D341Med (cell line): Measurements from ENCODE around the gene GUCD1.

Experiments
- DNase-seq: peaks from one replicate; pipeline ENCODE4 v3.0.0; 2012; ENCODE audit warnings: low spot score

Gene GUCD1

DNA sequence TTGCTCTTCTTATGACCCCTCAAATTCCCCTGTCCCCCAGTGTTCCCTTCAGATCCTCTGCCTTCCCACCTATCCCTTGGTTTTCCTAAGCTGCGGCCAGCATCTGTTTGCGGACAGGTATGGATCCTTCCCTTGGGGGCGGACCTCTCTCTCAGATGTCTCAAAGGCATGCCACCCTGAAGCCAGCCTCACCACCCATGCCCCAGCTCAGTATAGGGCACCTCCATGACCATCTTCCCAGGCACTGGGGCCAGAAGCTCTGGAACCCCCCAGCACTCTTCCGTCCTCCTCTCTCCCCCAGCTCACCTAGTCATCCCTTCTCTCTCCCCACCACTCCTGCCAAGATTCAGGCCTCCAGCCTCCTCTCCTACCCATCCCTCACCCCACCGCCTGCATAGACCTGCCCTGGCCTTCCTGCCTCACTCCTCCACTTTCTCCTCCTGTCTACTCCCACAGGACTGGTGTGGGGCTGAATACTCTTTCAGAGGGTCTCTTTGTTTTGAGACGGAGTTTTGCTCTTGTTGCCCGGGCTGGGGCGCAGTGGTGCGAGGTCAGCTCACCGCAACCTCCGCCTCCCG lies 35.7 kb upstream of the GUCD1 start:
- DNase-seq = no peak

DNA sequence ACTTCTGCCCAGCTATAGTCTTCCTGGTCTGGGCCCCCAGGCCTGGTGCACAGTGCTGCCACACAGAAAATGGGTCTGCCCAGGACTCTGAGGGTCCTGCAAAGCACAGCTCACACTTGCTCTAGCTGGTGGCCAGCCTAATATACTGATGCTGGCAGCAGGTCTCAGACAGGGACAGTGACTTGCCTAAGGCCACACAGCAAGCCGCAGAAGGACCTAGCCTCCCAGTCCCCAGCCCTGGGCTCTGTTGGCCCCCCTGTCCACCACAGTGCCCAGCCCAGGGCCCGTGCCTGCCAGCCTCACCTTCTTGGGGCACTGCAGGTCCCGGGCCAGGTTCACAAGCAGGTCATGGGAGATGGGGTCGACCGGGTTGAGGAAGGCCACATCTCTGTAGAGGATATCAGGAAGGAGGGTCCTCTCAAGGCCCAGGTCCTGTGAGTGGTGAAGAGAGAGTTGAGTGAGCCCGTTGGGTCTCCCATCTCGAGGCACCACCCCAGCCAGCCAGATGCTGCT lies 34.6 kb upstream of the GUCD1 start:
- no peak for DNase-seq

DNA sequence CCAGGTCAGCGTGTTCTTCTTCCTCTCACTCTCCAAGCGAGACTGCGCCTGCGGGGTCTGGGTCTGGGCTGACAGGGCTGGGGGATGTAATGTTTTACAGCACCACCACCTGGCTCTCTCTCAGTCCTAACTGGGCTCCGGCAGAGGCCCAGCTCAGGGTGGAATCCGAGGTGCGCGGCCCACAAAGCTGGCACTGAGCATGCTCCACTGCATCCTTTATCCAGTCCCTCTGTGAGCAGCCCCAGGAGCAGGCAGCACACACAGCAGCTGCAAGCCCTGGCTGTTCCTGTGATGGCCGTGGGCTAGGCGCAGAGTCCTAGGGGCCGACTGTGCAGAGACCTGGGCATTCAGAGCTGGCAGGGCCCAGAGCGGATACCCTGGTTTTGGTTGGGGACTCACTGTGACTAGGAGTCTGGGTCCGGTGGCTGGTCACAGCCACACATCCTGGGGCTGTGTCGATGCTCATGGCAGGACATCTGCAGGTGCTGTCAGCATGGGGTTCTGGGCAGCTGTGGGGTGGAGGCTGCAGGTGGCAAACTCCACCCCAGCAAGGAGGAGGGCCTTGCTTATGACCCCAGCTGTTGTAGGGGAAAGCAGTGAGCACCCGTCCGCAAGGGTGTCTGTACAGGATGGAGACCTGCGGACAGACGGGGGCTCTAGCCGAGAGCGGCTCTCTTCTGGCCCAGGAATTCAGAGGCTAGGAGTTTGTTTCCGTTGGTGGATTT lies 34.0 kb upstream of the GUCD1 start:
- DNase-seq = no peak

DNA sequence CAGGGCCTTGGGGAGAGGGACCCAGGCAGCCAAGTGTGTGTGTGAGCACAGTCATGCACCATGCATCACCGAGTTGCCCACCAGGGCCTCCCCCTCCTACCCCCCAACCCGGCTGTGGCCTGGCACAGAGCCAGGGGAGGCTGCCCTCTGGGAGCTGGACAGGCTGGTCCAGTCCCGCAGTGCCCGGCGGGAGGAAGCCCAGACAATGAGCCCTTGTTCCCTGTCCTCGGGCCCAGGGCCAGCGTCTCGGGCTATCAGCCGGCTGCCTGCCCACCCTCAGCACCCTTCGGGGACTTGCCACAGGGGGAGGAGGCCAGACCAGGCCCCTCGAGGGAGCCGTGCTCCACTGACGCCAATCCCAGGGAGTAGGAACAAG lies 33.4 kb upstream of the GUCD1 start:
- no peak for DNase-seq

DNA sequence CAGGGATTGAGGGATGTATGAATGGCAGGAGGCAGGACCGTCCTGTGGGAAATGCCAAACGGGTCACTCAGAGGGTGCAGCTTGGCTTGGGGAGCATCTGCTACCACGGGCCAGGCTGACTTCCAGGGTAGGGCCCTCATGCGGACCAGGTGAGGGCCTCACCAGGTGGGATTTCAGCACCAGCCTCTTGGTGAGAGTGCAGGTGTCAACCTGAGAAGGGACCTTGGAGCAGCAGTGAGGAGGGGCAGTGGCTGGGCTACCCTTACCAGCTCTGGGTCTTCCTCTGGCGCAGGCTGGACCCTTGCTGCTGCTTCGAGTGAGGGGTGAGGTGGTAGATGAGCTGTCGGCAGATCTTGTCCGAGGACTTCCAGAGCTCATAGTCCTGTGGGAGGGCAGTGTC lies 33.0 kb upstream of the GUCD1 start:
- no peak for DNase-seq

DNA sequence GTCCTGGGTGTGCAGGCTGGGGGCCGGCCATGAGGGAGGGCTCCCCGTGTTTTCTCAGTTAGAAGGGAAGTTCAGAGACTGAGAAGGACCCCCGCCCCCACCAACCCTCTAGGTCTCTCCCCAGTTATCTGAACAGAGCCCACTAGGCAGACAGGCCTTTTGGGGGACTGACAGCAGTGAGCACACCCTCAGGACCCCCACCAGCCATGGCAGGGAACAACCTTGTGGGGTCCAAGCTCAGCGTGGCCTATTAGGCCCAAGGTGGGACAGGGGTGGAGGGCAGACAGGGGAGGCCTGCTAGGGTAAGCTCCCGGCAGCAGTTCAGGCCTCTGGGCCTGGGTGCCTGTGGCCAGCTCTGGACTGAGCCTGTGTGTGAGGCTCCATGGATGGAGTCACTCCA lies 32.3 kb upstream of the GUCD1 start:
- DNase-seq = no peak

DNA sequence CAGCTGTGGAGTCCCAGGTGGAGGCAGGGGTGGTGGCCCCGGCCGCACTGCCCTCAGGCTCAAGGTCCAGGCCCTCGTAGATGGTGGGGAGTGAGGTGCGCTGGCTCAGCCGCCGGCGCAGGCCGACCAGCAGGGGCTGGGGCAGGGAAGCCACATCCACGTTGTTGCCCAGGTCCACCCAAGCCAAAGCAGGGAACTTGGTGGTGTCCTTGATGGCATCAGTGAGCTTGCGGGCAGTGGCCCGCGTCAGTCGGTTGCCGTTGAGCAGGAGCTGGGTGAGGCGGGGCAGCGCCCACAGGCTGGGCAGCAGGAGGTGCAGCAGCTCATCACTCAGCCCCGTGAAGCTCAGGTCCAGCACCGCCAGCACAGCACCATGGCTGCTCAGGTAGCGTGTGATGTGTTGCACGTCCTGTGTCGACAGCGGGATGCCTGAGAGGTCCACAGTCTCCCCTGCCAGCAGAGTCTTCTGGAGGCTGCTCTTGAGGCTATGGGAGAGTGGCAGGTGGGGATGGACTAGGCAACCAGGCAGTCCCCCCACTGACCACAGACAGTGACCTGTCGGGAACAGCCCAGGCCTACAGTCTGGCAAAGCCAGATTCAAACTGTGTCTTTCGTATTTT lies 31.1 kb upstream of the GUCD1 start:
- no peak for DNase-seq

DNA sequence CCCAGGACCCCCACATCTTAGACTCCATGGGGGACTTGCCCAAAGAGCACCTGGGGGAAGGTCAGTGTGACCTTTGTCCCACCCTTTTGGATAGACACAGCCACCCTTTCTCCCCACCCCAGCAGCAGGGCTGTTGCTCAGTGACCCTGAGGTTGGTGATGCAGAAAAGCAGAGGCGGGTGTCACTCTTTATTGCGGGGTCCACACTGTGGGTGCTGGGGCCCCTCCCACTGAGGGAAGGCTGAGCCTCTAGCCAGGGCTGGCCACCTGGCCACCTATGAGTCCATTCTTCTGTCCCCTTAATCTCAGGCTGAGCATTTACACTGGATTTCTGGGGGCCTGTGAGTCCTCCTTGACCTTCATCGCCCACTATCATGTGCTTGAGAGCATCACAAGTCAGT lies 30.5 kb upstream of the GUCD1 start:
- no peak for DNase-seq

DNA sequence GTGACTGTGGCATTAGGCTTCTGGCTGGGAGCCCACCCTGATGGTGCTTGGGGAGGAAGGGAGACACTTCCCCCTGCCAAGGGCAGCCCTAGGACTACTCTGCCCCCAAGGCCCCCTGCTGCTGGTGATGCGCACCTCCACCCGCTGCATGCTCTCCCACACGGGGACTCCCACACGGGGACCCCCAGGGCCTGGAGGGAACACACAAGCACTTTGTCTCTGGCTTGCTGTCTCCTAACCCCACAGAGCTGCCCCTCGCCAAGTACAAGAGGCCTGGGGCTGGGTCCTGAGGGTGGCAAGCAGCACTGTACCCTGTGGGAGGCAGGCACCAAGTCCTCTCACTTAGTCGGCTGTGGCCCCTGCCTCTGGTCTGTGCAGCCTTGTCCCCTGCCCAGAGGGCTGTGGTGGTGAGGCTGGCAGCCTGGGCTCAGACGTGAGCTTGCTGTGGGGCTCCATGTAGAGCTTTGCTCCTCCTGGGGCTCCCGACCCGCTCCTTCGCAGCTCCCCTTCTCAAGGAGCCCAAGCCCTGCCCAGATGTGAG lies 30.0 kb upstream of the GUCD1 start:
- DNase-seq = no peak

DNA sequence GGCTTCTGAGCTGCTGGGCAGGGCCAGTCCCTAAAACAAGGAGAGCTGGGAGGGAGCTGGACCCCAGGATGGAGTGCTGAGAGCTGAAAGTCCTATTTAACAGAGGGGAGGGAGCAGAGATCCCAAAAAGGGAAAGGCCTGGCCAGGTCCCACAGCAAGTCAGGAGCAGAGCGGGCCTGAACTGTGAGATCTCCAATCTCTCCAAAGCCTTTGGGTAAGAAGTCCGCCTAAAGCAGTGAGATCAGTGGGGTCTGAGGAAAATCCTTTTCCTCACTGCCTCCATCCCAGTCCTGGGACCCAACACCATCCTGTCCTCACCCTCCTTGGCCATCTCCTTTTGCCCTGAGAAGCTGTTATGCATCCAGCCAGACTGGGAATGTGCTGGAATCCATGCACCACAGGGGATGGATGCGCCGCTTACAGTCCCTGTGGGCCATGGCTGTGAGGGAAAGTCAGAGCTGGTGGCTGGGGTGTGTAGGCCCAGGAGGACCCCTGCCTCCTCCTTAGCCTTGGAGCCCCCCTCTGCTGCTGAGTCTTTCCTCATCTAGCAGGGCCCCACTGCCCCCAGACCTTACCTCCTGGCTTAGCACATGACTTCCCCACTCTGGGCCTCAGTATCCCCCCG lies 29.3 kb upstream of the GUCD1 start:
- DNase-seq = no peak

DNA sequence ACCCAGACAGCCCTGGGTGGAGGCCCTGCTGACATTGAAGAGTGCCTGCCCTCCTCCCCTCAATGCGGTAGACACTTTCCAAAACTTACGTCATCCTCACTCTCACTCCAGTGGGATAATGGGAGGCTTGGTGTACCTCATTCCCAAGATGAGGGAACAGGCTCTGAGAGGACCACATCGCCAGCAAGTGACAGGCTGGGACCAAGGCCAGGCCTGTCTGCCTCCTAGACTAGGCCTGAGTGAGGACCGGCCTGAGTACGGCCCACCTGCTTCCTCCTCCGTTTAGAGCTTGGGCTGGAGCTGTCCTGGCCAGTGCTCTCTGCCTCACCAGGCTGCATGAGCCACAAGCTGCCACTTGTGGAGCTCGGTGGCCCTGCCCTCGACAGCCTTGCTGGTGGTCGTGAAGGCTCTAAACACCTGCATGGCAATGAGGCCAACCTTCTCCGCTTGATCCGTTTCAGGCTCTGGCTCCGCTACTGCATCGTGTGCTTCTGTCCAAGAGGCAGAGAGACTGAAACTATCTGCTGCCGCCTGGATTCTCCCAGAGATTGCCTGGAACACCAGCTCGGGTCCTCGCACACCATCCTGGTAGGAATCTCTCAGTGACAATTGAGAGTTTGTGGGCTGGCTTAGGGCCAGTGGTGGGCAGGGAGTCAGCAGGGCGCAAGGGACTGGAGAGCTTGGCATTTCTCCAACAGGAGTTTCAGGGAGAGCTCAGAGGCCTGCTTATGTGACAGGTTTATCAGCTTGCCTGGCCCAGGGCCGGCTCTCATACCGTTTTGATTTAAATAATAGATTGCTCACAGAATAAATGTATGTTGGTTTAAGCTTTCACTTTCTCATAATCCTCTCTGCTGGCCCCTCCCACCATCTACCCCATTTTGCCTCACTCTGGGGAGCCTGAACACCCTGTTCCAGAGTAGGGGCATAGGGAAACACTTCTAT lies 28.6 kb upstream of the GUCD1 start:
- DNase-seq = no peak

DNA sequence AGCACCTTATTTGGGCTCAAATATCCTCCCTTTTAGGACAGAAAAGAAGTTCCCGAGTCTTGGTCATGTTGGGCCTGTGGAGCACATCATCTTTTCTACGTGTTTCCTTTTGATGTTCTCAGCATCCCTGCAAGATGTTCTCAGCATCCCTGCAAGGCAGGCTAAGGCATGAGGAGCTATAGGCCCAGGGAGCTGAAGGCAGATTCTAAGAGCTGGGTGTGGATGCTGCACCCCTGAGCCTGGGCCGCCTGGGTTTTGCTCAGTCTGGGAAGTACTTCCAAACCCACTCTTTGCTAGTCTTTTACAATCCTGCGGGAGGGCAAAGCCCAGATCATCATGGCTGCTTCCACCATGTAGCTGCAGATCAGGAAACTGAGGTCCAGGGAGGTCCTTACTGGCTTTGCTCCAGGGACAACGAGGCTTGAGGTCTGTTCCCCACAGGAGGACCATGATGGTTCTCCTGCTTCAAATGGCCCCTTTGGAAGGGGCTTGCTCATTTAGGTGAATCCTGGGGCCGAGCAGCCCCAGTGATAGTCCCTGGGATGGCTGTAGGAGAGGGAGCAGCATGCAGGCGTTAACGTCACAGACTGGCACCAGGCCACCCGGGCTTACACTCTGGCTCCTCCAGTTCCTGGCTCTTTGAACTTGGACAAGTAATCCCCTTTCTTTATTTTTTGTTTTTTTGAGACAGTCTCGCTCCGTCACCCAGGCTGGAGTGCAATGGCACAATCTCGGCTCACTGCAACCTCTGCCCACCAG lies 27.3 kb upstream of the GUCD1 start:
- no peak for DNase-seq

DNA sequence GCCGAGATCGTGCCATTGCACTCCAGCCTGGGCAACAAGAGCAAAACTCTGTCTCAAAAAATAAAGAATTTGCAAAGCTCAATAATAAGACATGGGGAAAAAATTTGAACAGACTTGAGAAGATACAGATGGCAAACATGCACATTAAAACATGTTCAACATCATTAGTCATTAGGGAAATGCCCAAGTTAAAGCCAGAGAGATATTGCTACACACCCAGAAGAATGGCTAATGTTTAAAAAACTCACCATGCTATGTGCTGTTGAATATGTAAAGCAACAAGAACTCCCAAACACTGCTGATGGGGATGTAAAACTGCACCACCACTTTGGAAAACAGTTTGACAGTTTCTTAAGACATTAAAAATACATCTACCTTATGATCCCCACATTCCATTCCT lies 25.3 kb upstream of the GUCD1 start:
- DNase-seq = no peak

DNA sequence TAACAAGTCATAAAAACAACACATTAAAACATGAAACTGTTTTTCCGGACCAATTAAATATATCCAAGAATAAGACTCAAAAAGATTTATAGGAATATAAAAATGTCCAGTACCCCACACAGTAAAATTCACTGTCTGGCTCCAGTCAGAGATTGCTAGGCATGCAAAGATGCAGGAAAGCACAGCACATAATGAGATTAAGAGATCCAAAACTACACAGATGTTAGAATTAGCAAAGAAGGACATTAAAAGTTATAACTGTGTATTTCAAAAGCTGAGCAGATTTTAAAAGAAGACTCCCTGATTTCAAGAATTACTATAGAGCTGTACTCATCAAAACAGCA lies 24.3 kb upstream of the GUCD1 start:
- DNase-seq = no peak

DNA sequence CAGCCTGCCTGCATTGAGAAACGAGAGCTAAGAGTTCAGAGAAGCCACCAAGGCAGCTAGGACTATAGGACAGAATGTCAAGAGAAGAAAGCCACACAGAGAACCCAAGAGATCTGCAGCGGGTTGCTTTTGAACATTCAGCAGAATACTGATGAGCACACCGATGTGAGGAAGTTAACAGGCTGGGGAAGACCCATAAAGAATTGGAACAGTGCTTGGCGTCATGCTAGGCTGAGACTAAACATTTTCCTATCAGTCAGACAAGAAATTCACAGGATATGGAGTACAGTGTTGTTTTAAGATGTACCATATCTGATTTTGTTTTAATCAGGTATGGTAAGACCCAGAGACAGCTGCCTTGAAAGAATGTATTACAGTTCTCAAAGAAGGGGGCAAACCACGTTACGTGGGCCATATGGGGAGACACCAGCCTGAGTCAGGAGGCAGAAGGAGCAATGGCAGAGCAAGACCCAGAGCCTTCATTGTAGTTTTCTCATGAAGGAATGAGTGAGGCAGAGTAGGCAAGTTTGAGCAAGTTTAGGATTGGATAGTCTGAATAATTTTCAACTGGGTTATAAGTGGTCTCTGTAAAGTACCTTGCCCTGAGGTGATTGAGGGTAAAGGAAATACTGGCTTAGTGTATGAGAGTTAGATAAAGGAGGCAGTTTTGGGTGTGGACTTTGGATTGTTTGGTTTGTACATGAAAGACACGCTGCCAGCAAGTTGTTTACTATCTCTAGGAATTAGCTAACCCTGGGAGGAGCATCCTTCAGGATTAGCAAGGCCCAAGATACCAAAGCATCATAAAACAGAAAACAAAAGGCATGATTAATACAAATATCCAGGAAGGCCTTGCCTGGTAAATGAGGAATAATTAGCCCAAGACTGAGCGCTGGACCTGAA lies 23.7 kb upstream of the GUCD1 start:
- DNase-seq = no peak

DNA sequence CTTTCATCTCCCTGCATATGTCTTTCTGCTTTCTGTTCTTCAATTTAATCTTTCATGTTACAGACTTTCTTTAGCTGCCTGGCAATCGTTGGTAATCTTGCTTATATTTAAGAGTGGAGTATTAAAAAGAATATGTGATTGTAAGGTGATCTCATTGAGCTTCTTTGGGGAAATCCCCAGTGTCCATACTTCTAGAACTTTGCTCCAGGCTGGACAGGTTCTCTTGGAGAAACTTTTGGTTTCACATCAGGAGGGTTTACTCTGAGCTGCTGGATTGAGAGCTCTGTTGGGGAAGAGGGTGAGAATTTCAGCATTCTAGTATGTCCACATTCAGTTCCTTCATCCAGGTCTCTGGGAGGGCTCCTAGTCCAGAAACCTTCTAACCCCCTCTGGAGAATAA lies 21.8 kb upstream of the GUCD1 start:
- no peak for DNase-seq

DNA sequence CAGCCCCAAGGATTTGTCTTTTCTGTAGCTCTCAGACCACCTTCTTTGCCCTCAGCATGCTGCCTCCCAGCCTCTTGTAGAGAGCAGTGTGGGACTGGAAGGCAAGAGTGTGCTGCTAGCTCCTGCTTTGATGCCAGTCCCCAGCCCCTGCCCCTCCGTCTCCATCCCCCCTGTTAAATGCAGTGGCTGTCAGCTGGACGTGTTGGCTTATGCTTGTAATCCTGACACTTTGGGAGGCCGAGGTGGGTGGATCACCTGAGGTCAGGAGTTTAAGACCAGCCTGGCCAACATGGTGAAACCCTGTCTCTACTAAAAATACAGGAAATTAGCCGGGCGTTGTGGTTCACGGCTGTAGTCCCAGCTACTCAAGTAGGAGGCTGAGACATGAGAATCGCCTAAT lies 16.3 kb upstream of the GUCD1 start:
- DNase-seq = no peak

DNA sequence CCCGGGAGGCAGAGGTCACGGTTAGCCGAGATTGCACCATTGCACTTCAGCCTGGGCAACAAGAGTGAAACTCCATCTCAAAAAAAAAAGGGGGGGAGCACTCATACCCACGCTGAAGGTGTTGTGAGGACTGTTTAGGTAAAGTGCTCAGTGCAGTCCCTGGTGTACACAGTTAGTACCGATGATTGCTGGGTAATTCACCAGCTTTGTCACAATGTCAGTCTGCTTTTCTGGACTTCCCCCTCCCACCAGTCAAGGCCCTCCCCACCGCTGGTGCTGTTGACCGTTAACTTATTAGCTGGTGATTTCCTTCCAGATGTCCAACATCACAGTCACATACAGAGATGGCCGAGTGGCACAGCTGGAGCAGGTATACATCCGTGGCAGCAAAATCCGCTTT lies 12.7 kb upstream of the GUCD1 start:
- DNase-seq = no peak

DNA sequence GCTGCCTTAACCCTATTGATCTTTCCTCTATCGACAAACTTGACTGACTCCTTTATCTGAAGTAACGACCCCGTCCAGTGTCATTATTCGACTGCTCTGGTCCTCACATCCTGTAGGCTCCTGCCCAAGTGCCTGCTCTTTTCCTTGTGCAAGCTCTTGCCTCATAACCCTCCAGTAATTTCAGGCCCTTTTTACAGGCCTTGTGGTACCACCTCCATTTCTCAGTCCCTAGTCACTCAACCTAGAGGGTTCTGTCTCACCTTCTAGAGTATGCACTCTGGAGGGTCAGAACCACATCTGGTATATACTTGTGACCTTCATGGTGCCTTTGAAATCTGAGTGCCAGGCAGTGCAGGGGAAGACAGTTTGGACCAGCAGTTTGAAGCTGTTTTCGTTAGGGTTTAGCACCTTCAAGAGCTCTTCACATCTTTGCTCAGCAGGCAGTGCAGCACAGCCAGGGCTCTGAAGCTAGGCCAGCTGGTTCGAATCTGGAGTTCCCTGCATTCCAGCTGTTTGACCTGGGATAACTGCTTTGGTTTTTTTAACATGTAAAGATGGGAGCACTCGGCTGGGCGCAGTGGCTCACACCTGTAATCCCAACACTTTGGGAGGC lies 12.1 kb upstream of the GUCD1 start:
- DNase-seq = no peak

DNA sequence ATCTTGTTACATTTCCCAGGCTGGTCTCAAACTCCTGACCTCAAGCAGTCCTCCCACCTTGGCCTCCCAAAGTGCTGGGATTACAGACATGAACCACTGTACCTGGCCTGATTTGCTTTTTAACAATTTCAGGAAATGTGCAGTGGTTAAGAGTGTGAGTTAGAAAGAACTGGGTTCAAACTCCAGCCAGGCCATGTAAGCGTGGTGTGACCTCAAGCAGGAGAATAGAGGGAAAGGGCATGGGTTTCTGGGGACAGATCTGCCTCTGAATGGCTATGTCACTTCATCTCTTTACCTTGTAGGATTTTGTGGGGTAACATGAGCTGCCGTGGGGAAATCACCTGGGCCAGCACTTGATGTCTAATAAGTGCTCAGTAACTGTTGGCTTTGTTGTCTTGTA lies 10.1 kb upstream of the GUCD1 start:
- DNase-seq = no peak
